DLD1 (cell line): ENCODE measurements around the gene TGFBR3.
"Not testable (repeated sequence)": the region's sequence is repeated elsewhere in the genome, so short reads cannot be mapped to it uniquely, and the experiment has no call there.

Experiments used
- in situ Hi-C: cut with HindIII; loops from 2 replicates; pipeline ENCODE4 v1.10.0; 2017; ENCODE audit warnings: low sequenced_read_pairs

TGFBR3 gene

GRCh38 chr1:91697861-91698260 lies 188.1 kb downstream of the TGFBR3 start:
- in situ Hi-C loops: no loop called here

GRCh38 chr1:91697416-91697815 lies 188.5 kb downstream of the TGFBR3 start:
- in situ Hi-C loops: no loop called here

- in situ Hi-C loops: no loop called here
Measured at GRCh38 chr1:91696321-91696720, 189.6 kb downstream of the TGFBR3 start.

DNA sequence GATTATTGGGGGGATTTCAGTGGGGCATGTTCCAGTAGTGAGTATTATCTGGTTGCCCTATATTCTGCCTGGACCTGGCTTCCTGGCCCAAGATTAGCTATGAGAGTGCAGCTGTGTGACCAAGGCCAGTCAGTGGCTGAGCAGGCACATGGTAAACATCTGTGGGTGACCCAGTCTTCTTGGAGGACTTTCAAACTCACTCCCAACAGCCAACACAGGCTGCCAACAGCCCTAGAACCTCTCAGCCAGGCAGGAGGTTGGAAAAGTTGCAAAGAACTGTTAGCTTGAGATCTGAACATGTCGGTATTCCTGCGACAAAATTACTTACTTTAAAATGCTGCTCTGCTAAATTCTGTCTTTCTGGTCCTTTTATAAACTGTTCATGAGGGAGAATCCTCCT lies 192.4 kb downstream of the TGFBR3 start:
- in situ Hi-C loops: no loop called here

DNA sequence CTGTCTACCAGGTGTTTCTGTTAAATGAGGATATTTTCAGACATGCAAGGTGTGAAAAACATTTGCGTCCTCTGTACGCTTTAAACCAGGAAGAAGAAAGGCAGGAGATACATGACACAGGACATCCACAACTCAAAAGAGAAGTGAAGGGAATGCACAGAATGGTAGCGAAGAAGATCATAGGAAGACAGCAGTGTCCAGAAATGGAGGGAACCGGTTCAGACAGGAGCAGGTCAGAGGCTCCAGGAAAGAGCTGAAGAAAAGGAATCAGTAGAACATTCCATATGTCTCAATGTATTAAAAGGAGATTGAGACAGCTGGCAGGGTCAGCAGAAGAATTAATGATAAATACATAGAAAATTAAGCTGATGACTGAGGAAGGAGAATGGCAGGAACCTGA lies 194.4 kb downstream of the TGFBR3 start:
- in situ Hi-C loops: no loop called here

DNA sequence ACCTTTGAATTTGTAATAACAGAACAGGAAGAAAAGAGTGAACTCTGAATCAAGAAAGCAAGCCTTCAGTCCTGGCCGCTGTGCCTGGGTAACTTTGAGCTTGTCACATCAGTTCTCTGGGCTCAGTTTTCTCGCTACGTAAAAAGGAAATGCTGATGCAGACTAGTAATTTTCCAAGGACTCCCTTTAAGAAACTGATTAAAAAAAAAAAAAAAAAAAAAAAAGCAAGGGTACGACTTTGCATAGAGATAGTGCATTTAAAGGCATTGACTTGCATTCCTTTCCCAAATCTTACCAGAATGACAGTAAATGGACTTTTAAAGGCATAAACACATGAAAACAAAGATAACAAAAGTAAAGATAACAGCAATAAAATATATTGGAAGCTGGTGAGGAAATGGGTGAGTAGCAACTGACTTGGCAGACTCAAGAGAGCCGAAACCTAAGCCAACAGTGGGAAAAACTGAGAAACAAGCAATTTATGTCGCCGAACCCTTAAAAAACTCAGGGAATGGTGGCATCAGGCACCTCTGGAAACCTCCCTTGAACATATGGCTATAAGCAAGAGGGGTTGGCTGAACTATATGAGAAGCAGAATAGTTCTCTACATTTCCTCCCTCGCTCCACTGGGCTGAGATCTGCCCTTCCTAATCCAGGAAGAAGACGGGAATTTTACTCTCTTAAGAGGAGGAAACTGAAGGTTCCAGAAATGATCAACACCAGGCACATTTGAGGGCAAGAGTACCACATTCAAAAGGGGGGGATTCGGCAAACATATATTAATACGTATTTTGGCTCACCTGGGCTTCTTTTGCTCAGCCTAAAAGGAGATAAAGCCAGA lies 196.1 kb downstream of the TGFBR3 start:
- in situ Hi-C loops: no loop called here

DNA sequence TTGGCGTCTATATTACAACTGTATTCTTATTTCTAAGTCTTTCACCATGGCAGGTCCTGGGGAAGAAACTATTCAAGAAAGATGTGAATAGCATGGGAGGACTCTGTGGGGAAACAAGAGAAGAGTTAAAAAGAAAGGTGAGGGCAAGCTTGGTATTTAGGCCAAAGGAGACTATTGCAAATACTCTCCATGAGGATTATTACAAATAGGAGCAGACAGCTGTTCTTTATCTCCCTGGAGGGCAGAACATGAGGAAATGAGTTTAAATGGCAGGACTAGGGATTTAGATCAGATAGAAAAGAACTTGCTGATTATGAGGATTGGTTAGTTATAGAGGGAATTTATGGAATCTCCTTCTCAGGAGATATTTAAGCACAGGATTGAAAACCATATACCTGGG lies 198.5 kb downstream of the TGFBR3 start:
- in situ Hi-C loops: no loop called here

- in situ Hi-C loops: no loop called here
Measured at GRCh38 chr1:91685994-91686393, 200.0 kb downstream of the TGFBR3 start.

GRCh38 chr1:91684481-91685196 lies 201.3 kb downstream of the TGFBR3 start:
- in situ Hi-C loops: no loop called here

- in situ Hi-C loops: no loop called here
Measured at GRCh38 chr1:91683598-91683951, 202.4 kb downstream of the TGFBR3 start.

GRCh38 chr1:91682882-91683597 lies 202.9 kb downstream of the TGFBR3 start:
- in situ Hi-C loops: no loop called here

DNA sequence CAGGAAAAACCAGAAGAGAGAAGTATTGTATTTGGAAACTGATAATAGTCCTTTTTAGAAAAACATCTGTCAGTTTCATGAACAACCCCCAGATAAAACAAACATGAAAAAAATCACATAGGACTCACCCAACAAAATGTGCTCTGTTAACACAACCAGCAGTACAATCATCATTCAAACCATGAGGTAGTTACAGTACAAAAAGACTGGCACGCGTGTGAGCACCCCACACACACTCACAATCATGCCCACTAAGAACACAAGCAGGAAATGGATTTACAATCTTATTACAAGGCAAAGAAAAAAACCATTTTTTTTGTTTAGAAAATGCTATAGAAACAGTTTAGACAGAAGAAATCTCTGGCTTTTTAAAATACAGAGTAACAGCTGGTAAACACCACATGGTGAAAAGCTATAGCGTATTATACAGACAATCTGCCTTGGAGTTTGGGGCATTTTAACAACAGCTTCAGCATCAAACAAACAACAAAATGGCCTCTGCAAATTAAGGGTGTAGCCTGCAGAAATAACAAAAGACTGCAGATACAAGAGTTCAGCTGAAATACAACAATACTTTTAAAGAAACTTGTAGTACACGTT lies 205.3 kb downstream of the TGFBR3 start:
- in situ Hi-C loops: no loop called here

- in situ Hi-C loops: no loop called here
Measured at GRCh38 chr1:91679446-91679845, 206.5 kb downstream of the TGFBR3 start.

- in situ Hi-C loops: no loop called here
Measured at GRCh38 chr1:91676030-91676429, 209.9 kb downstream of the TGFBR3 start.

- in situ Hi-C loops: no loop called here
Measured at GRCh38 chr1:91674107-91674506, 211.8 kb downstream of the TGFBR3 start.

- in situ Hi-C loops: no loop called here
Measured at GRCh38 chr1:91673613-91674012, 212.3 kb downstream of the TGFBR3 start.

GRCh38 chr1:91672601-91673161 lies 213.3 kb downstream of the TGFBR3 start:
- in situ Hi-C loops: no loop called here

DNA sequence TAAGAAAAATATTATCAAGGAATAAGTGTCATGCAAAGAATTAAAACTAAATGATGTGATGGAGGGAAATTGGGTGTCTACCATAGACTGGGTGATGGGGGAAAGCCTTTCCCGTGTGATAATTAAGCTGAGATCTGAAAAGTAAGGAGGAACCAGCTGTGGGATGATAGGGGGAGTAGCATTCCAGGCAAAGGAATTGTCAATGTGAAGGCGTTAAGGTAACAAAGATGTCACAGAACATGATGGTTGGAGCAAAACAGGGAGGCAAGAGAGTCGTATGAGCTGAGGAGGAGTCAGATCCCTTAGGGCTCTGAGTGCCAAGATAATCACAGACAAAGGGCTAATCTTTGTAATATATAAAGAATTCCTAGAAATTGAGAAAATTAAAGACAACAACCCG lies 215.2 kb downstream of the TGFBR3 start:
- in situ Hi-C loops: no loop called here

GRCh38 chr1:91669584-91670350 lies 216.2 kb downstream of the TGFBR3 start:
- in situ Hi-C loops: no loop called here

DNA sequence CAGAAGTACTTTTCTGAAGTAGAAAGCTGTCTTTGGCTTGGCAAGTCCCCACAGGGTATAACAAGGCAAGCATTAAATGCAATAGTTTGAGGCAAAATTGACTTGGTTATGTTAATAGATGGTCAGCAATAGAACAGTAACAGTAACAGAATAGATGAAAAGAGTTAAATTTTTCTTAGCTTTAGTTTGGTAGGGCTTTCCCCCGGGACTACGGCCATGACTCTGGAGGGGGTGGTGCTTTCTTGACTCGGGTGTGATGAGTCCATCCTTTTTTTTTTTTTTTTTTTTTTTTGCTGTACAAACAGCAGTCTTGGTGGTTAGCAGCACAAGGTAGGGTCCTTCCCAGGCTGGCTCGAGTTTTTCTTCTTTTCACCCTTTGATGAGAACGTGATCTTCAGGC lies 219.3 kb downstream of the TGFBR3 start:
- in situ Hi-C loops: not testable (repeated sequence)
